Umbilical cord (tissue), 2 donors: ENCODE data around the gene SMAGP. TPM values are rescaled to one million over a fixed set of nuclear protein-coding genes. Genes with fewer than 3 reads are reported as not detected.
"Not testable (repeated sequence)": the region's sequence is repeated elsewhere in the genome, so short reads cannot be mapped to it uniquely, and the experiment has no call there.

Experiments
- DNase-seq: peaks from one replicate; pipeline ENCODE4 v3.0.0-alpha.2; 2015; ENCODE audit warnings: low spot score
- total RNA-seq: library from RNA; depleted of rRNA; stranded (reverse); fragments of >200 nt; gene quantifications from one replicate; pipeline ENCODE4 v1.2.3, GENCODE V29; 2014; ENCODE audit warnings: low replicate concordance; ENCODE audit not compliant: insufficient read depth

SMAGP gene
- total RNA-seq, 1 donor from 2014 or later, result 3.1 TPM

GRCh38 chr12:51265024-51265423, 5.2 kb downstream of the SMAGP start:
- no peak for DNase-seq

- peak; percentile 23 for DNase-seq
Observed at GRCh38 chr12:51264297-51264696, 5.9 kb downstream of the SMAGP start.

- DNase-seq, result no peak
Observed at GRCh38 chr12:51263341-51263740, 6.9 kb downstream of the SMAGP start.

- peak; percentile 40 for DNase-seq
Observed at GRCh38 chr12:51262758-51263177, 7.4 kb downstream of the SMAGP start.

- DNase-seq, result not testable (repeated sequence)
Observed at GRCh38 chr12:51259600-51259999, 10.6 kb downstream of the SMAGP start.

- DNase-seq, result no peak
Observed at GRCh38 chr12:51254536-51254935, 15.7 kb downstream of the SMAGP start.

- DNase-seq, result no peak
Observed at GRCh38 chr12:51253276-51253675, 16.9 kb downstream of the SMAGP start.

- DNase-seq, result no peak
Observed at GRCh38 chr12:51247523-51248206, 22.6 kb downstream of the SMAGP start.

GRCh38 chr12:51246254-51246853, 23.9 kb downstream of the SMAGP start:
- peak; percentile 42 for DNase-seq

GRCh38 chr12:51245476-51246253, 24.6 kb downstream of the SMAGP start:
- DNase-seq, result no peak

GRCh38 chr12:51244269-51244668, 25.9 kb downstream of the SMAGP start:
- no peak for DNase-seq

GRCh38 chr12:51242876-51243275, 27.3 kb downstream of the SMAGP start:
- no peak for DNase-seq

GRCh38 chr12:51242120-51242519, 28.1 kb downstream of the SMAGP start:
- DNase-seq, result no peak

GRCh38 chr12:51240971-51241370, 29.2 kb downstream of the SMAGP start:
- no peak for DNase-seq

- DNase-seq, result peak; percentile 98
Observed at GRCh38 chr12:51238510-51239334, 31.5 kb downstream of the SMAGP start, which contains the start of gene DAZAP2. Gene DAZAP2 (plus strand): TSS chr12:51238826. CDS start chr12:51238908, 82 bp downstream.

GRCh38 chr12:51238037-51238509, 32.1 kb downstream of the SMAGP start:
- no peak for DNase-seq

GRCh38 chr12:51234530-51234929, 35.7 kb downstream of the SMAGP start:
- no peak for DNase-seq

- DNase-seq, result no peak
Observed at GRCh38 chr12:51232642-51233041, 37.6 kb downstream of the SMAGP start.

GRCh38 chr12:51229116-51229809, 41.0 kb downstream of the SMAGP start:
- no peak for DNase-seq

- no peak for DNase-seq
Observed at GRCh38 chr12:51227962-51228361, 42.3 kb downstream of the SMAGP start.

GRCh38 chr12:51227112-51227511, 43.1 kb downstream of the SMAGP start:
- DNase-seq, result not testable (repeated sequence)
